ENCODE measurements around the gene MAGEE1.

- TF ChIP-seq CTCF (conservative IDR thresholded peaks at IDR 0.05 in 1 of 2, IDR thresholded peaks at IDR 0.05 in 1 of 2; ENCODE audit: low read depth in 1 of 2, low read length in 2 of 2): no peak
- no peak for TF ChIP-seq EZH2 (IDR thresholded peaks at IDR 0.05; ENCODE audit: low read length, missing control alignments)
These were observed 28.5 kb upstream of the MAGEE1 start for GRCh38 chrX:76398970-76399369.
